Adrenal gland (tissue), 12 donors: ENCODE measurements around the gene COL8A1. TPM values are rescaled to one million over a fixed set of nuclear protein-coding genes. Genes with fewer than 3 reads are reported as not detected.

Experiments
- DNase-seq, 7 donors: peaks; one replicate each; pipeline ENCODE4 v3.0.0-alpha.2; 2019 to 2020
- H3K27ac ChIP-seq, 5 donors: fragments of 200-600 bp; sonication (generic) in 4 of 5; 1 replicate in 3 of 5; 2 replicates in 2 of 5; pipeline versions ENCODE4 v1.5.1 to v1.8.0; 2016 to 2020; ENCODE audit warnings: mild to moderate bottlenecking in 1 of 5
- H3K27me3 ChIP-seq: fragments of 200-600 bp; 2 replicates; pipeline ENCODE4 v1.8.0; 2021
- H3K36me3 ChIP-seq, 2 donors: fragments of 200-600 bp; replicated peaks in 1 of 2; 1 replicate in 1 of 2; 2 replicates in 1 of 2; pipeline versions ENCODE4 v1.5.1 to v1.8.0; 2018 to 2022
- H3K4me1 ChIP-seq, 2 donors: fragments of 200-600 bp; replicated peaks in 1 of 2; 1 replicate in 1 of 2; 2 replicates in 1 of 2; pipeline versions ENCODE4 v1.5.1 to v1.8.0; 2018 to 2021
- H3K4me3 ChIP-seq, 4 donors: fragments of 200-600 bp; sonication (generic) in 3 of 4; one replicate each; pipeline ENCODE4 v1.5.1; 2016 to 2018
- H3K9me3 ChIP-seq, 3 donors: fragments of 200-600 bp; sonication (generic) in 1 of 3; replicated peaks in 1 of 3; 1 replicate in 2 of 3; 2 replicates in 1 of 3; pipeline versions ENCODE4 v1.5.1 to v1.8.0; 2016 to 2021
- CTCF ChIP-seq, 6 experiments: fragments of 450-650 bp in 4 of 6; fragments of 200-600 bp in 2 of 6; sonication (generic) in 1 of 6; IDR thresholded peaks; 1 replicate in 5 of 6; 2 replicates in 1 of 6; pipeline versions ENCODE4 v1.5.1 to v1.8.0; 2016 to 2021; ENCODE audit warnings: antibody characterized with exemption in 6 of 6, mild to moderate bottlenecking in 2 of 6, moderate library complexity in 1 of 6
- POLR2A ChIP-seq, 2 donors: fragments of 450-650 bp; IDR thresholded peaks; one replicate each; pipeline ENCODE4 v1.6.1; 2017; ENCODE audit warnings: antibody characterized with exemption in 2 of 2, mild to moderate bottlenecking in 2 of 2, moderate library complexity in 1 of 2
- WGBS, 4 donors: extraction: QIAGEN DNeasy Blood & Tissue Kit in 2 of 4; methylation state at CpG; one replicate each; pipeline versions ENCODE4 v1.1.5 to v1.1.7; 2013 to 2017; 5-methylcytosine and 5-hydroxymethylcytosine counted together
- intact Hi-C, 2 donors: fragments of 100-400 bp; cut with DNase I; formaldehyde crosslinking; loops; one replicate each; pipeline versions ENCODE4 v1.14.1 to v1.15.0; 2022 to 2023
- polyA plus RNA-seq, 3 donors: library from polyadenylated mRNA; stranded (reverse); fragments of 200-250 nt in 2 of 3; fragments of 350-450 nt in 1 of 3; fragmentation: Illumina TruSeq in 1 of 3; extraction: RNeasy Lipid Tissue Mini Kit (QIAGEN cat#74804) in 1 of 3; gene quantifications; one replicate each; pipeline ENCODE4 v1.2.3, GENCODE V29; 2013 to 2014
- total RNA-seq, 9 donors: library from RNA; depleted of rRNA in 4 of 9; stranded (reverse); fragments of >200 nt in 4 of 9; fragments of 120-200 nt in 1 of 9; fragmentation: NEBNext Ultra II Directional in 1 of 9; extraction: Animal tissue kit (Norgen Biotek cat#: 25700) in 1 of 9; gene quantifications; one replicate each; pipeline versions ENCODE4 v1.1.0 to v1.2.4, GENCODE V29; 2013 to 2023
- donor health status: healthy with polysubstance abuse.
- donor health status: Bipolar disorder and iron deficiency.
- donor health status: DM: yes; HTN: yes; CAD: no.
- donor health status: DM: no; HTN: no; CAD: no.
- donor health status: DM: no; HTN: no; CAD: no.
- donor health status: DM: yes; HTN: yes; CAD: no.

COL8A1 gene
- total and polyA plus RNA-seq, 12 donors: 0.94 to 59.2 (median 15.9) TPM

- Histone ChIP-seq H3K27ac (peak overlapping the region in 4 of 5 donors; percentile 18 to 41 (median 30)), H3K36me3 (no peaks in the 10 kb centered on the region), H3K27me3 (no peaks in the 10 kb centered on the region), H3K9me3 (no peaks in the 10 kb centered on the region), H3K4me3 (no peak overlapping the region), H3K4me1 (peaks cover 8 to 18% of the 10 kb centered on the region in 2 donors)
- intact Hi-C loops: loop anchor here in 1 of 2 donors (5.0 kb wide), 1 partner anchor 419 kb away; no protein-coding TSS in a partner anchor
- DNase-seq: peak in 5 of 7 donors; percentile 31 to 48 (median 39)
- TF ChIP-seq CTCF (IDR thresholded peaks at IDR 0.05): no peak
- no peak for TF ChIP-seq POLR2A (IDR thresholded peaks at IDR 0.05)
- 35 to 44% (median 38%) methylated on average over 4 of the region's 4 CpGs for WGBS, 4 donors
Measured at GRCh38 chr3:99833617-99834205, 195.3 kb downstream of the COL8A1 start.

GRCh38 chr3:99834211-99834957 lies 196.0 kb downstream of the COL8A1 start:
- Histone ChIP-seq H3K4me3 (no peak overlapping the region), H3K36me3 (no peaks in the 10 kb centered on the region), H3K9me3 (no peaks in the 10 kb centered on the region), H3K27ac (no peak overlapping the region), H3K27me3 (no peaks in the 10 kb centered on the region), H3K4me1 (peaks cover 8 to 18% of the 10 kb centered on the region in 2 donors)
- intact Hi-C loops: loop anchor here in 1 of 2 donors (5.0 kb wide), 1 partner anchor 418 kb away; no protein-coding TSS in a partner anchor
- no peak for TF ChIP-seq POLR2A (IDR thresholded peaks at IDR 0.05)
- TF ChIP-seq CTCF (IDR thresholded peaks at IDR 0.05): no peak
- 90 to 95% (median 94%) methylated on average over 2 of the region's 2 CpGs for WGBS, 4 donors
- DNase-seq: no peak

GRCh38 chr3:99836681-99837080 lies 198.3 kb downstream of the COL8A1 start:
- Histone ChIP-seq H3K27me3 (no peaks in the 10 kb centered on the region), H3K4me1 (peaks cover 8 to 18% of the 10 kb centered on the region in 2 donors), H3K36me3 (no peaks in the 10 kb centered on the region), H3K27ac (no peak overlapping the region), H3K4me3 (no peak overlapping the region), H3K9me3 (no peaks in the 10 kb centered on the region)
- TF ChIP-seq POLR2A (IDR thresholded peaks at IDR 0.05): no peak
- TF ChIP-seq CTCF (IDR thresholded peaks at IDR 0.05): no peak
- DNase-seq: no peak
- intact Hi-C loops: no loop called here
- WGBS, 4 donors: 79 to 93% (median 84%) methylated on average over 3 of the region's 3 CpGs

GRCh38 chr3:99837715-99838114 lies 199.3 kb downstream of the COL8A1 start:
- no peak for DNase-seq
- H3K9me3 ChIP-seq: no peaks in the 10 kb centered on the region
- TF ChIP-seq CTCF (IDR thresholded peaks at IDR 0.05) (no peak), POLR2A (IDR thresholded peaks at IDR 0.05) (no peak)
- H3K4me3 ChIP-seq: no peak overlapping the region
- WGBS, 4 donors: 83 to 98% (median 95%) methylated on average over 1 of the region's 1 CpG
- intact Hi-C loops: no loop called here
- no peaks in the 10 kb centered on the region for H3K36me3 ChIP-seq
- no peak overlapping the region for H3K27ac ChIP-seq
- H3K4me1 ChIP-seq: peaks cover 8 to 18% of the 10 kb centered on the region in 2 donors
- H3K27me3 ChIP-seq: no peaks in the 10 kb centered on the region
